K562 treated with DMSO at 1 percent for 24 hours (cell line): ENCODE data around the gene GADD45B. TPM values are rescaled to one million over a fixed set of nuclear protein-coding genes. Genes with fewer than 3 reads are reported as not detected.

ENCODE experiments used
- total RNA-seq: library from RNA; unstranded; fragments of 300-600 nt; gene quantifications from 2 replicates; pipeline ENCODE4 v1.2.3, GENCODE V29; 2022; ENCODE audit warnings: low read depth; ENCODE audit not compliant: insufficient read depth

GADD45B gene, protein sequence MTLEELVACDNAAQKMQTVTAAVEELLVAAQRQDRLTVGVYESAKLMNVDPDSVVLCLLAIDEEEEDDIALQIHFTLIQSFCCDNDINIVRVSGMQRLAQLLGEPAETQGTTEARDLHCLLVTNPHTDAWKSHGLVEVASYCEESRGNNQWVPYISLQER
- 13.0 and 17.9 TPM in 2 replicates for total RNA-seq

DNA sequence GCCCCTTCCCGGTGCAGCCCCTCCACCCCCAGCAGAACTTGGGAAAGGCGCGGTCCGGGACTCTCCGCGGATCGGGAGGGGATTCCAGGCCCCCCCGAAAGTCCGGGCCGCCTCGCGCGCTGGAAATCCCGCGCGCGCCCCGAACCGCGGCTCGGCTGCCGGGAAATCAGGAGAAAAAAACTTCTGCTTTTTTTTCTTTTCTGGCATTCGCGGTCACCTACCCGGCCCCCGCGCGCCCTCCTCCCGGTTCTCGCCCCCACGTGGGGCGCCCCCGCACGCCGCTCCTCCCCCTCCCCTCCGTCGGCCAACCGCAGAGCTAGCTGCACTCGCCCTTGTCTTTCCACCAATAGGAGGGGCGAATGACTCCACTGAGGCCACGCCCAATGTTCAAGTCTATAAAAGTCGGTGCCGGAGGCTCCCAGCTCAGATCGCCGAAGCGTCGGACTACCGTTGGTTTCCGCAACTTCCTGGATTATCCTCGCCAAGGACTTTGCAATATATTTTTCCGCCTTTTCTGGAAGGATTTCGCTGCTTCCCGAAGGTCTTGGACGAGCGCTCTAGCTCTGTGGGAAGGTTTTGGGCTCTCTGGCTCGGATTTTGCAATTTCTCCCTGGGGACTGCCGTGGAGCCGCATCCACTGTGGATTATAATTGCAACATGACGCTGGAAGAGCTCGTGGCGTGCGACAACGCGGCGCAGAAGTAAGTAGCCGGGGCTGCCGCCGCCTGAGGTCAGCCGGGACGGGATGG is at the start of gene GADD45B:
TSS of gene GADD45B (plus strand) at position 426 of the 749 bp plus-strand sequence. CDS start at position 658, 232 bp downstream.

DNA sequence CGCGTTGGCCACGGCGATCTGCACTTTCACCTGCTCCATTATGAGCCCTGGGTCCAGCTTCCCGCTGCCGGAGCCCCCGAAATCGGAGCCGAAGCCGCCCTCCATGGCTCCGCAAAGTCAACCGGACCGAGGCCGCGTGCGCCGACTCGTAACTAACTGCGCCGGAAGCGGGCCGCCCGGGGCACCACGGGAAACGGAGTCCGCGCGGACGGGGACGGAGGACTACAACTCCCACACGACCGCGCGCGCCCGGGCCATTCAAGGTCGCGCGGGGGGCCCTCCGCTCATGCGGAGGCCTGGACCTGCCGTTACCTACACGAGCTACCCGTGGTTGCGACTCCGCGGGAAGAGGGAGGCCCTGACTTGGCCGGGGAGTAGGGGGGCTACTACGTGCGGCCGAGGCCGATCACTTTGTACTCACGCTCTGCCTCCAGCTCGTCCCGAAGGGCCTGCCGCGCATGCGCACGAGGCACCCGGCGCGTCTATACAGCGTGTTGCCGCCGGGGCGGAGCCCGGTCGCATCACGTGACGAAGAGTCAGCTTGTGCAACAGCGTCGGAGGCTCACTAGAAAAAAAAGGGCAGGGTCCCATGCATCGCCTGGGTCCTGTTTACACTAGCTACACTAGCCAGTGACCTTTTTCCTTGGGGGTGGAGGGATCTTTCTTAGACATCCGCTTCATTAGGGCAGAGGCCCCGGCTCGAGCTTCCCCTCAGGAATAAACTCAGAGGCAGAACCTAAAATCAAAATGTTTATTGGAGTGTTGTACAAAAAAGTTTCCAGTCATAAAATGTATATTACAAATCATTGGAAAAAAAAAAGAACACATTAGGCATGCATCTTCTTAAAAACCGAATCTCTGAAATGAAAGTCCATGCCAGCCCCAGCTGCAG is 48.3 kb upstream of the GADD45B start, which contains the start of gene TIMM13:
TSS of gene TIMM13 (minus strand) at position 158 of the 892 bp plus-strand sequence. CDS start at position 105, 53 bp downstream.

Other genes starting within 250 kb of the GADD45B start
- 182 and 187 TPM in 2 replicates for gene PLEKHJ1, start 239.8 kb upstream of the GADD45B start, total RNA-seq
- 110 and 119 TPM in 2 replicates for gene SF3A2, start 239.3 kb upstream of the GADD45B start, total RNA-seq
- 36.6 and 42.4 TPM in 2 replicates for gene AMH, start 226.8 kb upstream of the GADD45B start, total RNA-seq
- 0.89 TPM in 1 of 2 replicates, not detected in the other for gene JSRP1, start 219.7 kb upstream of the GADD45B start, total RNA-seq
- gene PEAK3, start 194.0 kb upstream of the GADD45B start, total RNA-seq = 0.09 and 0.31 TPM in 2 replicates
- 1.3 and 1.7 TPM in 2 replicates for gene LINGO3, start 168.0 kb upstream of the GADD45B start, total RNA-seq
- 340 and 353 TPM in 2 replicates for gene LSM7, start 147.5 kb upstream of the GADD45B start, total RNA-seq
- gene SPPL2B, start 147.4 kb upstream of the GADD45B start, total RNA-seq = 67.1 and 84.5 TPM in 2 replicates
- gene TMPRSS9, start 115.9 kb upstream of the GADD45B start, total RNA-seq = 0.37 and 1.0 TPM in 2 replicates
- 50.2 and 62.2 TPM in 2 replicates for gene TIMM13, start 48.5 kb upstream of the GADD45B start, total RNA-seq
- 76.1 and 82.0 TPM in 2 replicates for gene LMNB2, start 19.2 kb upstream of the GADD45B start, total RNA-seq
- 0.96 and 1.0 TPM in 2 replicates for gene GNG7, start 226.6 kb downstream of the GADD45B start, total RNA-seq
- gene DIRAS1, start 245.2 kb downstream of the GADD45B start, total RNA-seq = 4.2 and 4.7 TPM in 2 replicates